SIG-M5 treated with dmso at 0.1 percent for 504 hours (cell line): ENCODE data around the gene DYNC1LI1.

ENCODE experiments used
- DNase-seq: peaks from one replicate; lab custom pipeline; 2025; ENCODE audit not compliant: unreplicated experiment; lab: John Stamatoyannopoulos, UW

DYNC1LI1 gene

DNA sequence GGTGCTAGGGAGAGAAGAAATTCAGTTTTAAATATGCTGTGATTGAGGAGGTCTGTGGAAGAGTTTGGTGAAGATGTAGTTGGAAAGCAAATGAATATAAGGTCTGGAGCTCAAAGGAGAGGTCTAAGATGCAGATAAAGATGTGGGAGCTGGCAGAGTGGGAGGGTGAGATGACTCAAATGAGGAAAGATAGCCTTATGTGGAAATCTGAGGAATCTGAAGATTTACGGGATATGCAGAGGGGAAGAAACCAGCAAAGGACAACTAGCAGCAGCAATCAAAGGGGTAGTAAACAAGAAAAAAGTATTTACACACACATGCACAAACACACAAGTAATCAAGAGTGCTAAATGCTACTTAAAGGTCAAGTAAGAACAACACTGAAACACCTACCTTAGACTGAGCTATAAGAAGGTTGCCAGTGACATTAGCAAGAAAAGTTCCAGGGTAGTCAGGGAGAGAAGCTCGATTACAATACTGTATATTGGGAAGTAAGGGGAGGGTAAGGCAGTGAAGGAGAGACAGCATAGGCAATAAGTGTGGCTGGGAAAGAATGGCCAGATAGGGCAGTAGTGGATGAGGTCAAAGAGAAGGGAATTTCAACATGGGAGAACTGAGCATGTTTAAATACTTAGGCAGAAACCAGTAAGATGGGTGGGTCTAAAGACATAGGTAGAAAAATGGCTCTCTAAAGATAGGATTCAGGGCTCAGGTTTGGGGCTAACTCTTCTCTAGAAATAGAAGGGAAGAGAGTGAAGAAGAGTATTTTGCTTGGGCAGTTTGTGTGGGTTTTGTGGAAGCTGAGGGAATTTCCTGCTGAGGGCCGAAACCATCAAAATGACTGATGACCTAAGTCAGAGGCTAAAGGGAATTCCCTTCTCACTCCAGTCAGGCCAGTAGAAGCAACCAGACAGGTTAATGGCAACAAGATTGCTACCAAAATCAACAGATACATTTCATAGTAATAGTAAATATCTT lies 76.9 kb downstream of the DYNC1LI1 start:
- no peak for DNase-seq

GRCh38 chr3:32492684-32493436 lies 77.8 kb downstream of the DYNC1LI1 start:
- no peak for DNase-seq

DNA sequence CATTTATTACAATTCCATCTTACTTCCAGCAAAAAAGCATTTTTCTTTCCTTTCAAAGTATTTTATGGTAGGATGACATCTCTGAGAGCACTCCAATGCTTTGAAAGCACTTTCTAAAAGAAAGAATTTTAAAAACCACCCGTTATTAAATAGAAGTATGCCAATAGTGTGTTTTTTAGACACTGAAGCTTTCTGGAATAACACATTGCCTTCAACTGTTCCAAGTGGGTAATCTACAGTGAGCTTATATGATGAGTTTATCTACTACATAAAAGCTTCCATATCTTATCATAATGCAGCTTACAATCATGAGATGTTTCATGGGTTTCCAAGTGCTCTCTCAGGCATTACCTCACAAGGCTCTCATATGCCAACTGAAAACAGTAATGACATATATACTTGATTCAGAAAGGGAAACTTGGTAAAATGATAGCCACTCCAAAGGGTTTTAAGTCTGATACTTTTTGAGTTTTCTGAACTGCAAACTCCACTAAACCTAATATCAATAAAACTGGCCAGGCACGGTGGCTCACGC lies 82.1 kb downstream of the DYNC1LI1 start:
- no peak for DNase-seq

DNA sequence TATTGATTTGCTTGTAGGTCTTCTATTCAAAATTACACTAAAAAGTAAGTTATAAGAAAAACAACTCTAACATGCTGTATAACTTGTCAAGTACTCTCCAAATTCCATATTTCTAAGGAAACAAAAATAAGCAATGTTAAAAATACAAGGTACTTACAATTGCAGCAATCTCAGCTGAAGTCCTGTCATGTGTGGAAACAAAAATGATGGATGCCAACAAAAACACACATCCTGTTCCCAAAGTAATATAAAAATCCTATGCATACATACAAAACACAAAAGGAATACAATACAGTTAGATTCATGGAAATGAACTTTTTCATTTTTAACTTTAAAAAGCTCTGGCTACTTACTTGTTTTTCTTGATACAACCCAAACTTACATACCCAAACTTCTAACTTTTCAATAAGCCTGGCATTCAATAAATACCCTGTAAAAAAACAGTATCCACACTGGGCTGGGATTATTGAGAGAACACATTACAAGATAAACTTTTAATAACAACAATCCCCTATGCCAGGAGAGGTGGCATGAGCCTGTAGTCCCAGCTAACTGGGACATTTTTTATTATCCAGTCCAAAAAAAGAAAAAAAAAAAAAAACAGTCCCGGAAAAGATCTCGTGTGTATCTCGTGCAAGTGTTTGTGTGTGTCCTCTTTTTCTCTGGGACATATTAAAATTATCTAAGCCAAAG lies 82.7 kb downstream of the DYNC1LI1 start:
- DNase-seq = no peak

- DNase-seq = peak; percentile 73
These were observed 86.2 kb downstream of the DYNC1LI1 start for GRCh38 chr3:32484436-32484835.

DNA sequence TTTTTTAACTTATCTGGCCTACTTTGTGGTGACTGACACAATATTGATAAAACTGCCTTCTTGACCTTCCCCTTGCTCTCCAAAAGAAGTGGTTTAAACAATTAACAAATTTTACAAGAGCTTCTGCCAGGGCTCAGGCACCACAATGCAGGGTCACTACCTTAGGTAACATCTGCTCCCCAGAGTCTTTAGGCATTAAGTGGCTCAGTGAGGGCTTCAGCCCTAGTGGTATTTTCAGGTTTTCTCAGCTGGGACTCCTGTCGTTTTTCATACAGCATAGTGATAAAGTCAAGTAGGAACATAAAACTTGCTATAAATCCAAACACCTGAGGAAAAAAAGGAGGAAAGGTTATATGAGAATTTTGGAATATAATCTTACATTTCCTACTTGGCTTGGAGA lies 86.9 kb downstream of the DYNC1LI1 start:
- DNase-seq = no peak

- DNase-seq = no peak
These were observed 88.0 kb downstream of the DYNC1LI1 start for GRCh38 chr3:32482693-32483092.

DNA sequence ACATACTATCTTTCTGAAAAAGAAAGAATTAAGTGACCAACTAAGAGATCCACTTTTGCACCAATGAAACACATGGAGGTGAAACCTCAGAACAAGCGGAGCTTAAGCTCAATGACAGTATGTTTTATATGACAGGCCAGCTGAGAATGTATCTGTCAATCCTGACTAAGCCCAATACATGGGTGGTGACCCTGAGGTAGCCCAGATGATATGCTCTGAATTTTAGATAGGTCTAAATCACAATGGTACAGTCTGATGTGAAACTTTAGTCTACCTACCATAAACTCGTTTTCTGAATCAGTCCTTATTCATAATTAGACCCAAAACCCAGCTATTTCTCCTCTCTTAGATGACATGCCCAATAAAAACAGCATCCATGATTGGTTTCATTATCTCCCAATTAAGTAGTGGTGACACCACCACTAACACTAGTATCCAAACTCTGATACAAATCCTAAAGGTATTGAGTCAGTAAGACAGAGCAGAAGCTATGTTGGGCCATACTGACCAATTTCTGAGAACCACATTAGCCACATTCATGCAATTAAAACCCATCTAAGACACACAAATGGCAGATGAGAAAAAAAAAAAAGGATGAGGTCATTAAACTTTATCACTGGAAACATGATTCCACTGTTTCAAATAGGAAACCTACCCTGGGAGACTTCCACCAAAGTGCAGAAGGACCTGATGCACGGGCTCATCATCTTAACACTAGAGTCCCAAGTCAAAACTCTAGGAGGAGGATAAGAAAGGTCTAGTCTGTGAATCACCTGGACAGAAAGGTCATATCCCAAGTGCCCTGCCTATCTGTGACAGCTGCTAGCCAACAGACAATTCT lies 88.6 kb downstream of the DYNC1LI1 start:
- no peak for DNase-seq

DNA sequence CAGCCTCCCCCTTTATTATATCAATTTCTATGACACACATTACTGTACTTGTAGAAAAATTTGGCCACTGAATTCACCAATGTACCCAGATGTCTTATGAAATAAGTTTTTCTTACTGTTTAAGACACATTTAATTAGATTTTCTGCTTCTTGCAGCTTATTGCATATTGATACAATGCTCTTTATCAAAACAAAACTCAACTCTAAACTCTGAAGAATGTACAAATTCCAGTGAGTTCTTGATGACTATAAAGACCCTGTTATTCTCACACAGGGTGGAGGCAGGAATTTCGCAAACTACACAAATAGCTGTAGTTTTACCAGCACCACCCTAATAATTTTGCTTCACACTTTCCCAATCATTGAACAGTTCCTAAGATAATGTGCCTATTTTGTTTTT lies 90.1 kb downstream of the DYNC1LI1 start:
- no peak for DNase-seq
